EH (cell line): ENCODE results near the gene DCPS.
"Not testable (repeated sequence)": the region's sequence is repeated elsewhere in the genome, so short reads cannot be mapped to it uniquely, and the experiment has no call there.

Source experiments
- DNase-seq: peaks from one replicate; pipeline ENCODE4 v3.0.0-alpha.2; 2015; ENCODE audit warnings: low read depth

Gene DCPS, protein sequence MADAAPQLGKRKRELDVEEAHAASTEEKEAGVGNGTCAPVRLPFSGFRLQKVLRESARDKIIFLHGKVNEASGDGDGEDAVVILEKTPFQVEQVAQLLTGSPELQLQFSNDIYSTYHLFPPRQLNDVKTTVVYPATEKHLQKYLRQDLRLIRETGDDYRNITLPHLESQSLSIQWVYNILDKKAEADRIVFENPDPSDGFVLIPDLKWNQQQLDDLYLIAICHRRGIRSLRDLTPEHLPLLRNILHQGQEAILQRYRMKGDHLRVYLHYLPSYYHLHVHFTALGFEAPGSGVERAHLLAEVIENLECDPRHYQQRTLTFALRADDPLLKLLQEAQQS

DNA sequence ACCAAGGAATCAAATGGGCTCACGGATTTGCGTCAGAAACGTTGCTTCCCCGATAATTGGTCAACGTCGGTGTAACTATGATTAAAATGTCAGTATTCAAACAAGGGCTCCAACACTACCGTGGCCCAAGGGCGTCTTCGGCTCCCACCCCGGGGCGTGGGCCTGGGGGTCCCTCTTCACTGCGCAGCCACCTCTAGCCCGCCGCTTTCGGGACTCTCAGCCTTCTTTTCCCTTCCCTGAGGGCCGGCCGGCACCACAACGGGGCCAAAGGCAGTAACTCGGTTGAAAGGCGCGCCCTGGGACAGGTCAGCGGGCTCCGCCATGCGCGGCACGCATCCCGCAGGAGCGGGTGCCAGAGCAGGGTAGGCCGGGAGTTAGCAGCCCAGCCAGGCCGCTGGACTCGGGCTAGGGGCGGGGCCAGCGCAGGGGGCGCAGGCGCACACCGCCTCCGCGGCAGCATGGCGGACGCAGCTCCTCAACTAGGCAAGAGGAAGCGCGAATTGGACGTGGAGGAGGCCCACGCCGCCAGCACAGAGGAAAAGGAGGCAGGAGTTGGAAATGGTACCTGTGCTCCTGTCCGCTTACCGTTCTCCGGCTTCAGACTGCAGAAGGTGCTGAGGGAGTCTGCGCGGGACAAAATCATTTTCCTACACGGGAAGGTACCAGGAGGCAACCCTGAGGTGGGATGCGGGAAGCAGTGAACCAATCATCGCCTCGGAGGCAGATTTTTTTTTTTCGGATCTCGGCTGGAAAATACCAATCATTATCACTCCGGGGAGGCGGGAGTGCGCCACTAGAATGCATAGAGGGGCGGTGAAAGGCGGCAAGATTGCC lies at the start of gene DCPS:
DCPS (plus strand) TSS at position 438 of the 834 bp plus-strand sequence; CDS start at position 459, 21 bp downstream.
- DNase-seq: peak; percentile 92

DNA sequence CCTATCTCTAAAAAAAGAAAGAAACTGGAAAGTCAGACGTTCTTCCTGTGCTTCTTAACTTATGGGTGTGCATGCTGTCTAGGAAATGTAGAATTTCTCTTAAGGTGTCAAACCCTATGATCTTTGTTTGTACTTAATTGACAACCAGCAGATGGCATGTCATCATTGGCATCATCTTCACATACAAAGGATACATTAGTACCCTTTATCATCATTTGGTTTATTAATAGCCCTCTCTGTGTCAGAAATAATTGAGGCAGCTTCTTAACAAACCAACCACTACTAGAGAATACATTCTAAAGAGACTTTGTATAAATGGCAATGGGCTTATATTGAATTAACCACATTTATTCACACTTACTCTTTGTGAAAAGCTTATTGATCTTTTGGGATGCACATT lies 49.0 kb upstream of the DCPS start:
- no peak for DNase-seq

DNA sequence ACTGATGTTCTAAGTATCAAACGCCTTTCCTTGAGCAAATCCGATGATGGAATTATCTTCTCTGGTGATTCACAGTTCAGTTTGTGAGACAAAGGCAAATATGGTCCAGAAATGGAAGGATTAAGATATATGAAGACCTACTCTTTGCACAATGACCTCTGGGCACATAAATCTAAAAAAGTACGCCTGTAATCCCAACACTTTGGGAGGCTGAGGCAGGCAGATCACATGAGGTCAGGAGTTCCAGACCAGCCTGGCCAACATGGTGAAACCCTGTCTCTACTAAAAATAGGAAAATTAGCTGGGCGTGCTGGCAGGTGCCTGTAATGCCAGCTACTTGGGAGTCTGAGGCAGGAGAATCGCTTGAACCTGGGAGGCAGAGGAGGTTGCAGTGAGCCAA lies 48.4 kb upstream of the DCPS start:
- DNase-seq: not testable (repeated sequence)

DNA sequence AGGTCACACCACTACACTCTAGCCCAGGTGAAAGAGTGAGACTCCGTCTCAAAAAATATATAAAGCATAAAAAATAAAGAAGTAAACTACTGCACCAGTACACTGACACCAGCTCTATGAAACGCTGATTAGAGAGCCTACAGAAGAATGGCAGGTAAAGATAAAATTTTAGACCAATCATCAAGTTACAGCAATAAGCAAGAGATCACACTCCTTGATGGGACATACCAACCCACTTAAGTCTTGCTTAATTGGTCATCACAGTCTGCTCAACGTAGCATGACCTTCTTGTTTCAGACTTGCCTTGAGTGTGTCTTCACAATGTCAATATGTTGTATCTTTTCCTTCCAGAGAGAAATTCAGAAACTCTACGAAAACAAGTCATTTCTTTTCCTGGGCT lies 47.6 kb upstream of the DCPS start:
- DNase-seq: no peak

DNA sequence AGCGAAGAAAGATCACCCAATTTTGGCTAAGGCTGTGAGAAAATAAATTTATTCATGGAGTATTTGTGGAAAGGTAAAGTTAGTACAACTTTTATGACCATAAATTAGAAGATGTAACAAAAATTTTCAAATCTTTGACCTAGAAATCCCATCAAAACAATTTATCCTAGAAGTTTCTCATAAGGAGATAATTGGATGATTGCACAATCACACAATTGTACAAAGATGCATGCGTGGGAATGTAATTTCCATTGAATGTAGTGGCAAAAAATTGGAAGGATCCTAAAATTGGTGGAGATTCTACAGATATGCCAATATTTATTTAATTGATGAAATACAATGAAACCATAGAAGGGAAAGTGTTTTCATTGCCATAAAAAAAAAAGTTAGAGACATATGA lies 46.7 kb upstream of the DCPS start:
- DNase-seq: no peak

DNA sequence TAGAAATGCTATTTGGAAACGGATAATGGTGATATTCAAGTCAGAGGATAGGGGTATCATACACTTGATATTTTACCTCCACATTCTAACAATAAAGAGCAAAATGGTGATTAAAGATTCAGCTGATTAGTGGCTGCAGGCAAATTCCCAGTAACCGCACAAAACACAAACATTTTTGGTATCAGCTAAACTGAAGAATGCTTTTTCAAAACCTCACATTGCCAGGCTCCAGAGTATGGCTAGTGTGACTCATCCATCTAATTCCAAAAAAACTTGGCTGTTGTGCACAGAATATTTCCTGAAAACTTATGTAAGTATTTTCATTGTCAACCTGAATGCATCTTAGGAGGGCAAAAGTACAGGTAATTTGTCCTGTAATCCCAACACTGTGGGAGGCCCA lies 46.1 kb upstream of the DCPS start:
- peak; percentile 84 for DNase-seq

DNA sequence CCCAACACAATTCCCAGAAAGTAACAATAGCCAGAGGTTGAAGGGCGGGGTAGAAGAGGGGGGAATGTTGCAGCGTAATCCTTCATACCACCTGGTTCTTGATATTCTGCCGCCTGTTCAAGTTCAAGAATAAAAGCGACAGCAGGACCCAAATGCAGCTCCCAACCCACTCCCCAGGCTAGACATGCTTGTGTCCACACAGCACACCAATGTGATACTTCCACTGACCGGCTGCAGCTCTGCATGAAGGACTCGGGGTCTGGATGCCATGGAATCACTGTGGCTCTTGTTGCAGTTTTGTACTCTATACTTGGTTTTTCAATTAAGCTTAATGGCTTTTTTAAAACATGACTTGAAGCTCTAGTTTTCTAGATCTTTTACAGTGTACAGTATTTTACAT lies 41.6 kb upstream of the DCPS start:
- DNase-seq: no peak

DNA sequence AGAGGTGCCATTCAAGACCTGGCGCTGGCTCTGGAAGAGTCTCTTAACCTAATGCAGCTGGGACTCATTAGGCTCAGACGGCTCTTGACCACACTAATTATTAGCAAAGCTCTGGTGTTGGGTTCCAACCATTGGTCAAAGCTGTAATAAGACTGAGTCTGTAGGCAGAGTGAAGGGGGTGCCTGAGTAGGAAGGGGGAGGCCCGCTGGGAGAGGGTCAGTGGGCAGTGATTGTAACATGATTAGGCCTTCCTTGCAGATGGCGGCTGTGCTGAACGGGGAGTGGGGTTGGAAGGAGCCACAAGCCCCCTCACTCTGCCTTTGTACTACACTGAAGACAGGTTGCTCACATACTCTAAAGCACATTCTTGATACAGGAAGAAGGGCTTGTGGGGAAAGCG lies 40.4 kb upstream of the DCPS start:
- DNase-seq: no peak

DNA sequence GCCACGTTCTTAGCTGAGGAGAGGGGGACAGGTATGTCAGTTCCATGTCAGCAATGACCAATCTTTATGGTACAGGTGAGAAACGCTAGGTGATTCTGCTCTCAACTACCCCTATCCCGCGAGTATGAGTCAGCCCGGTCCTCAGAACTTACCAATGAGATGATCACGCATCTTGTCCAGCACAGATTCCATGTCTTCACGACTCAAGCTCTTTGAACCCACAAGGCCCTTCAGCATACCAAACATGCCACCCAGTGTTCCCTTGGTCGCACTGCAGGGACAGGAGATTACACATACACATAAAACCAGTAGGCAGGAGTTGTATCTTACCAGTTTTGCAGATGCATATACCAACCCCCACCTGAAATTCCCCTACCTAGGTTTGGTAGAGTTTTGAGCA lies 38.0 kb upstream of the DCPS start:
- DNase-seq: peak; percentile 29

DNA sequence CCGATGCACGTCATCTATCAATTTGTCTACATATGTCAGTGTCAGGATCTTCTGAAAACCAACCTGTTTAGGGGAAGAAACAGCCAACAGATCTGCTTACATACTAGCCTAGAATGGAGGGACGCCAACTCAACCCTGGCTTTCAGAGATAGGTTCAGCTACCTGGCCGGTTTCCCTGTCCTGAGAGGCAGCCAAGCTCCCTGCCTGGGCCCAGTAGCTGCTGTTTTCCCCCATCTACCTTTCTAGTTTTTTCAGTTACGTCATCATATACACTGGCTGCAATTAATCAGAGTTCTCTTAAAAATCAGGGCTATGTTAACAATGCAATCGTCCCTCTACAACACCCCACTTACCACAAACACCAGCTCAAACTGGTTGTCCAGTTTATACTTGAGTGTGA lies 36.2 kb upstream of the DCPS start:
- DNase-seq: no peak

DNA sequence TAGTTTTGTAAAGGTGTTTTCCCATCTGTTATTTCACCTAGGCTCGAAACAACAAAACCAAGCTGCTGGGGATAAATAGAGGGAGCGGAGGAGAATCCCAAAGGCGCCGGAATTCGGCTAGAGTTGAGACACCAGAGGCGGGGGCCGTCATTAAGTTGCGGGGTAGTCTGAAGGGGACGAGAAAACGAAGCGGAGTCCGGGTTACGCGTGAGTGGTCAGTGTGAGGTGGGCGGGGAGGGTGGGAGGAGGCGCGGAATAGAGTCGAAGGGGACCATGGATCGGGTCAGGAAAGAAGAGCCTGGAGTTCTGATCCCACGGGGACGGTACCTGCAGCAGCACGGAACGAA lies 35.5 kb upstream of the DCPS start:
- no peak for DNase-seq

DNA sequence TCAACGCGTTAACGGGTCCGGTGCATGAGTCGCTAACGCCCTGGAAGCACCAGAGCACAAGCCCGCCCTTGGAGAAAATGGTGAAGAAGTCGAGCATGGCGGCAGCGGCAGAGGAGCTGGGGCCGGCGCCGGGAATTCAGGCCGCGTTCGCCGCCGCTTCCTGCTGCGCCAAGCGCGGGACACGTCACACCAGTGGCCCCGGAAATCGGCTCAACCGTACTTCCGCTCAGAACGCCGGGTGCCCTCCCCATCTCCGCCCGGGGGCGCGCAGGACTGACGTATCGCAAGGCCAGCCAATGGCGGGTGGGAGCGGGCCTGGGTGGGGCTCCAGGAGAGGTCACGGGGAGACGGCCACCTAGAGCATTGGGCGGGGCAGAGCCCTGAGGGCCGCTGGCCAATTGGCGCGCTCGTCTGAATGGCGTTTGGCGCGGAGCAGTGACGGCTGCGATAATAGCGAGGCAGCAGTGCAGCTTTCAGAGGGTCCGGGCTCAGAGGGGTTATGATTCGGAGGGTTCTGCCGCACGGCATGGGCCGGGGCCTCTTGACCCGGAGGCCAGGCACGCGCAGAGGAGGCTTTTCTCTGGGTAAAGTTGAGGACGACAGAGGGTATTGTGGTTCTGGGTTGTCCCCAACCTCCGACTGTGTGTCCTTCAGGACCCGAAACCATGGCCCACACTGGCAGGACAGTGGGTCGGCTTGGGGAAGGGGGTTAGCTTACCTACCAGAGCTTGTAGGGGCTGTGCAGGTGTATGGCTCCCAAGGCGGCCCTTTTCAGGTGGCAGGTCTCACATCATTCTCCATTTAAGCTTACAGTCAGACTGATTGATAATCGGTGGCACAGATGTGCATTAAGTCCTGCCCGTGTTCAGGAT lies 34.9 kb upstream of the DCPS start, which contains the start of the genes FOXRED1 and SRPRA:
FOXRED1 (plus strand) TSS at position 447 of the 872 bp plus-strand sequence; CDS start at position 500, 53 bp downstream.
SRPRA (minus strand) TSS at position 188 of the 872 bp plus-strand sequence; CDS start at position 97, 91 bp downstream.
- DNase-seq: peak; percentile 99

DNA sequence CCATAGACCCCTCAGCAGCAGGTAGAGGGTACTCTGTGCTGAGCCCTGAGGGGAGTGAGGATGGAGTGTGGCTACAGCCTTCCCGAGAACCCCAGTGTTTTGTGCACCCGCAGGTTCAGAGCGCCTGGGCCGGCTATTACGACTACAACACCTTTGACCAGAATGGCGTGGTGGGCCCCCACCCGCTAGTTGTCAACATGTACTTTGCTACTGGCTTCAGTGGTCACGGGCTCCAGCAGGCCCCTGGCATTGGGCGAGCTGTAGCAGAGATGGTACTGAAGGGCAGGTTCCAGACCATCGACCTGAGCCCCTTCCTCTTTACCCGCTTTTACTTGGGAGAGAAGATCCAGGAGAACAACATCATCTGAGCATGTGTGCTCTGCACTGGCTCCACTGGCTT lies 26.5 kb upstream of the DCPS start:
- DNase-seq: no peak

DNA sequence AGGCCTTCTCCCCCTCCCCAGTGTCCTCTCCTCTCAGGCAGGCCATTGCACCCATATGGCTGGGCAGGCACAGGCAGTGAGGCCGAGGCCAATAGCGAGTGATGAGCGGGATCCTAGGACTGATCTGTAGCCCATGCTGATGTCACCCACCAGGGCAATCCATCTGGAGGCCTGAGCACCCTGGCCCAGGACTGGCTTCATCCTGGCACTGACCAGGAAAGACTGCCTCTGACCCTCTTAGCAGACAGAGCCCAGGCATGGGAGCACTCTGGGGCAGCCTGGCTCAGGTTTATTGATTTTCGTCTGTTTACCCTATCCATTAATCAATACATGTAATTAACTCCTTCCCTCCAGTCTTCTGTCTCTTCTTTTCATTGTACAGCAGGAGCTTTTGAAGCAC lies 26.1 kb upstream of the DCPS start:
- DNase-seq: no peak

DNA sequence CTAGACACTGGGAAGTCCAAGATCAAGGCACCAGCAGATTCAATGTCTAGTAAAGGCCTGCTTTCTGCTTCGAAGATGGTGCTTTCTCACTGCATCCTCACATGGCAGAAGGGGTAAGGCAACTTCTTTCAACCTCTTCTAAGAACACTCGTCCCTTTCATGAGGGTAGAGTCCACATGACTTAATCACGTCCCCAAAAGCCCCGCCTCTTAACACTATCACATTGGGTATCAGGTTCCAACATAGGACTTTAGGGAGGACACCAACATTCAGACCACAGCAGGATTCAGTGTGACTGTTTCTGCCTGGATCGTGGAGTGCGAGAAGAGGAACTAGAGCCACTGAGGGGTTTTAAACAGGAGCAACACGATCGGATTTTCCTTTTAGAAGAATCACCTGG lies 24.7 kb upstream of the DCPS start:
- no peak for DNase-seq

DNA sequence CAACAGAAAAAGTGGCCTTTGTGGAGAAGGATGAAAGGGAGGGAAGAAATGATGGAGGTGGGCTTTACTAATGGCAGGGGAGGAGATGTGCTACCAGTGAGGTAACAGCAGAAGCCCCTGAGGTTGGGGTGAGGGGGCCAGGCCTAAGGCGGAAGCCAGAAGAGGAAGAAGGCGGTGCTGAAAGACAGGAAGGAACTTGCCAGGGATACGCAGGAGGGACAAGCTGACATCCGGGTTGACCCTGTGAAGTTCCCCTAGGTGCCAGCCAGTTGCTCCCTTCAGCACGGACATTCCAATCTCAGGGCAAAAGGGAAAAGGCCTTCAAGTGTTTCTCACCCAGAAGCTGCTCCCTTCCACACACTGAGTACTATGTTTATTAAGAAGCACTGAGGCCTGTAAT lies 23.3 kb upstream of the DCPS start:
- no peak for DNase-seq

DNA sequence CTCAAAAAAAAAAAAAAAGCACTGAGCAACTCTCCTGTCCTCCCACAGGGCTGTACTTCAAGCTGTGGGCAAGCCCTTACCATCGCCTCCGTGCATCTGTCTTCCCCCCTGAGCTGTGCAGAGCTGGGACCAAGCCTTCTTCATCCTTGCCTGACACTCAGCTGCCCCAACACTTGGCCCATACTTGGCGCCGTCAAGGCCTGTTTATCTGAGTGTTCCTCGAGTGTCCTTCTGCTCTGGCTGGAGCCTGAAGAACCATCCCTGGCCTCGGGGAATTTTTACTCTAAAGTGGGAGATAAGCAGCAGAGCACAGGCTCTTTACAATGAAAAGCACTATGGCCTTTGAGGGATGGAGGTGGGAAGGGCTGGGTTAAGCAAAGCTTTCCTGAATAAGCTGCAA lies 22.6 kb upstream of the DCPS start:
- no peak for DNase-seq

DNA sequence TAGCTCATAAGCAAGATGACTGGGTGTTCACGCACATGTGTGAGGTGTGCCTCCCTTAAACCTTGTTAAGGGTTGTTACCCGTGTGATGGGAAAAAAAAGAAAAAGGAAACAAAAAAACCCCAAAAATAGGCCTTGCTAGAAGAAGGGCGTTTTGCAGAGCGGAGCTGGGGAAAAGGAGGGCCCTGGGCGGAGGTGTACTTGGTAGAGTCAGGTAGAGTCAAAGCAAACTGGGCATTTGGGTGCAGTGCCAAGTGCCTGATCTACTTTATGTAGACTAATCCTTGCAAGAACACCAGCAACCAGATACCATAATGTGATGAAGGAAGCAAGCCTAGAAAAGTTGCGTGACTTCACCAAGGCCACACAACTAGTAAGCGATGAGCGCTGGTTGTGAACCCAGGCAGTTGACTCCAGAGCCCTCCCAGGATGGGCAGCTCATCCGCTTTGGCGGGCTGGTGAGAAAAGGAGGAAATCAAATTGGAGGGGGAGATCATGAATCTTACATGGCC lies 22.1 kb upstream of the DCPS start:
- DNase-seq: no peak

DNA sequence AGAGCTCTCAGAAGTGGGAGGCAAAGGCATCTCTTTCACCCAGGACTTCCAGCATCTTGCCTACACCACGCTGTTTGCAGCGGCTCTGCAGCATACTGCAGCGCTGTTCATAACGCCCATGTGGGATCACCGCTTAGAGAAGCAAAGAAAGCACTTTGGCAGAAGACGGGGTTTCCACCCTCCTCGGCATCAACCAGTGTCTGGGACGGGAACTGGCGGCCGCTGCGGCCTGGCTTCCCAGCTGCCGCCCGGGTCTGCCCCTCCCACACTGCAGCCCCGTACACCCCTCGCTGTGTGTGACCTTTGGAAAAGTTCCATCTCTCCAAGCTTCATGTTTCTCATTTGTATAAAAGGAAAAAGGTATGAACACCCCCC lies 21.5 kb upstream of the DCPS start:
- peak; percentile 43 for DNase-seq

DNA sequence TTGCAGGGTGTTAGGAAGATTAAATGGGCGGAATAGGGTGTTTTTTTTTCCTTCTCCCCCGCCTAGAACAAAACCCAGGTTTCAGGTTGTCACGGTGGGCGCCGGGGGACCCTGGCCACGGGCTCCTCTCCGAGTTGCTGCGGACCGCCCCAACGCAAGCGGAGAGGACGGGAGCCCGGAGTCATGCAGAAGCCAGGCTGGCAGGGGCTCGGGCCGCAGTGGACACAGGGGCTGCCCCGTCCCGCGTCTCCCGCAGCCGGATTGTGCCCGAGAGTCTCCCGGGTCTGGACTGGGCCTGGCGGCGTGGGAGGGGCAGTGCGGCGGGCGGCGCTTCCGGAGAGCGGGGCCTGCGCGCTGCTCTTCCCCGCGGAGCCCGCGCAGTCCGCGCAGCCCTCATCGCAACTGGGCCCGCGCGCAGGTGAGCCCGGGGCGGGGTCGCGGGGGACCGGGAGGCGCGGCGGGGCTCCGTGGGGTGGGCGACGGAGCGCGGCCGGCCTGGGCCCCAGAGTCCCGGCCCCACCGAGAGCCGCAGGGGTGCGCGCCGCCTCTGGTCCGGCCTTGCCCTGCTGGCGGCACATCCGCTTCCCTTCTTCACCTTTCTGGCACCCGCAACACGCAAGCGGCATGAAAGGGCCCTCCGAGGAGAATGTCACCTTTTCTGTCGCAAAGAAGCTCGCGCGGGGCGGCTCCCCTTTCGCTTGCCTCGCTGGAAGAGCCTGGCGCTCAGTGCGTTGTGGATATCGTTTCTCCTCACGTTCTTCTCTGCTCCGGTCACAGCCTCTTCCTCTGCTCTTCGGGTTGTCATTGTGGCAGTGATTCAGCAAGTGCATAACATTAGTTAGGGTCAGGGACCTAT lies 20.9 kb upstream of the DCPS start, which contains the start of gene TIRAP:
TIRAP (plus strand) TSS at position 358 of the 856 bp plus-strand sequence. CDS start 7,802 bp downstream, outside the sequence.
- peak; percentile 69 for DNase-seq

DNA sequence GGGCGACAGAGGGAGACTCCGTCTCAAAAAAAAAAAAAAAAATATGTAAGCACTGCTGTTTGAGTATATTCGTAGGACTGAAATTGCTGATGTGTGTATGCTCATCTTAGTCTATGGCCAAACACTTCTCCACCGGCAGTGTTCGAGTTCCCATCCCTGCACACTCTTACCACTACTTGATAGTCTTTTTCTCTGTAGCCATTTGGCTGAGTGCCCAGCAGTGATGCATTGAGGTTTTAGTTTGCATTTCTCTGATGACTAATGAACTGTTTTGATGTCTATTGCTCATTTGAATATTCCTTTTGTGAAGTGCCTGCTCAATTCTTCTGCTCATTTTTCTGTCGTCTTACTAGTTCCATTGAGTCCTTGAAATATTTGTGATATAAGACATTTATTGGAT lies 19.0 kb upstream of the DCPS start:
- peak; percentile 96 for DNase-seq
